ENCODE measurements around the gene PPP1R13B.
A peak's percentile ranks its signal among the peaks of the same experiment; 100 is the strongest.
"Not testable (repeated sequence)": the region's sequence is repeated elsewhere in the genome, so short reads cannot be mapped to it uniquely, and the experiment has no call there.

Gene PPP1R13B

DNA sequence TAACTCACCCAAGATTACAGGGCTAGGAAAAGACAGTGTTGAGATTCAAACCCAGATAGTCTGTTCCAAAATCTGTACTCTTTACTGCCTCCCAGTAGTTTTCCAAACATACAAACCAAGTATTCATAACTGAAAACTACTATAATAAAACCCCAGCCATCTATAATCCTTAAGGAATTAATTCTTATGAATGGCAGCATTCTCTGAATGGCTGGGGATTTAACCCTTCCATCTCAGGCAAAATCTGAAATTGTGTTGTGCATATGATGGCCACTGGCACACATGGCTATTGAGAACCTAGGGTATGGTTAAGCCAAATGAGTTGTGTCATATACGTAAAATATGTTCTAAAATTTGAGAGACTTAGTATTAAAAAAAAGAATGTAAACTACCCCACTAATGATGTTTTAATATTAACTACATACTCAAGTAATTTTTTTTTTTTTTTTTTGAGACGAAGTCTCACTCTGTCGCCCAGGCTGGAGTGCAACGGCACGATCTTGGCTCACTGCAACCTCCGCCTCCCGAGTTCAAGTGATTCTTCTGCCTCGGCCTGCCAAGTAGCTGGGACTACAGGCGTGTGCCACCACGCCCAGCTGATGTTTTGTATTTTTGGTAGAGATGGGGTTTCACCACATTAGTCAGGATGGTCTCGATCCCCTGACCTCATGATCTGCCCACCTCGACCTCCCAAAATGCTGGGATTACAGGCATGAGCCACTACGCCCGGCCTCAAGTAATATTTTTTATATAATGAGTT, 16.7 kb downstream of the PPP1R13B start:
- no peak for DNase-seq

- DNase-seq: no peak
Measured at GRCh38 chr14:103828315-103828967, 18.9 kb downstream of the PPP1R13B start.

GRCh38 chr14:103825101-103825500, 22.3 kb downstream of the PPP1R13B start:
- DNase-seq: no peak

DNA sequence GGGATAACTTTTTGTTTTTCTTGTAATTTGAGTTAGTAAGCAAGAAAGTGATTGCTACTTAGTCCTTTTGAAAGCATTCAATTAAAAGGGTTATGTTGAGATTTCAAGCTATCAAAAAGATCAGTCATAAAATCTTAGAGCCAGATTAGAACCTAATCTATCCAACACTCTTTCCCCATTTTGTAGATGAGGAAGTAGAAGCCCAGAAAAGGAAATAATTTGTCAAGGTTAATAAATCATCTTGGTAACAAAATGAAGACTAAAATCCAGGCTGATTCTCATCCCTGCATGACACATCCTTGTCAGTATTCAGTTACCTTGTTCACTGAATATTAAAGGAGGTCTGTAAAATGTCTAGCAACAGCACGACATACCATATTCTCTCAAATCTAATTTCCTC, 26.5 kb downstream of the PPP1R13B start:
- DNase-seq: no peak

DNA sequence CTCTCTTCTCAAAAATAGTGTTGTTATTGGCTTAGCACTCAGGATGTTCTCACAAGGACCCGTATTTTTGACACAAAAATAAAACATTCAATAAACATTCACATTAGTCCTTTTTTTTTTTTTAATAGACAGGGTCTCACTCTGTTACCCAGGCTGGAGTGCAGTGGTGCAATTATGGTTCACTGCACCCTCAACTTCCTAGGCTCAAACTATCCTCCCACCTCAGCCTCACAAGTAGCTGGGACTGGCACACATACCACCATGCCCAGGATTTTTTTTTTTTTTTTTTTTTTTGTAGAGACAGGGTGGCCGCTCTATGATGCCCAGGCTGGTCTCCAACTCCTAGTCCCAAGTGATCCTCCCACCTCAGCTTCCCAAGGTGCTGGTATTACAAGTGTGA, 27.0 kb downstream of the PPP1R13B start:
- DNase-seq: no peak

DNA sequence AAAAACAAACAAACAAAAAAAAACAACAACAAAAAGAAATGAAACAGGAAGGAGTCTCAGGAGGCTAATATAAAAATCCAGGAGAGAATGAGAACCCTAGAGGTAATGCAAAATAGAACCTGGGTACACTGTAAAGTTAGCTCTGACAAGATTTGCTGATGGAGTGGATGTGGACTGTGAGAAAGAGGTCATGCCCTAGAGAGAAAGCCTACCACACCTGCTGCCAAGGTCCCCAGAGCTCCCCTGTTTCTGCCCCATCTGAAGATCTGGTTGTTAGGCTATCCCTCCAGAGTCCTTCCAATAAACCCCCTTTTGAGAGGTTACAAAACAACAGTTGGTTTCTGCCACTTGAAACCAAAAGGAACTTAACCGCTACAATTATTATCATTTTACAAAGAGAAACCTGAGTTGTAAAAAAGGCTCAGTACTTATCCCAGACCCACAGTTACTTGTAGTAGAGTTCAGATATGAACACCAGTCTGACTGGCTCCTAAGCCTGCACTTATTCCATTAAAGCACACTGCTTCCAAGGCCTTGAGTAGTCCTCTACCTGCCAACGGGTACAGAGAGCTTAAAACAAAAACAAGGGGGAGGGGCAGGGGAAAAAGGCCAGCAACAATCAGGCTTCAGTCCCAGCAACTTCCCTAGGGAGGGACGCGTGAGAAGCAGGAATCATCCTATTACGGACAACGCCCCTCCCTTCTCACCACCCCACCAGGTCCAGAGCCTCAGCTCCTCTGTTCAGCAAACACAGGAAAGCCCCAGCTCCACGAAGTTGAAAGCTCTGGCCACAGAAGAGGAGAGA, 27.7 kb downstream of the PPP1R13B start:
- DNase-seq: no peak

DNA sequence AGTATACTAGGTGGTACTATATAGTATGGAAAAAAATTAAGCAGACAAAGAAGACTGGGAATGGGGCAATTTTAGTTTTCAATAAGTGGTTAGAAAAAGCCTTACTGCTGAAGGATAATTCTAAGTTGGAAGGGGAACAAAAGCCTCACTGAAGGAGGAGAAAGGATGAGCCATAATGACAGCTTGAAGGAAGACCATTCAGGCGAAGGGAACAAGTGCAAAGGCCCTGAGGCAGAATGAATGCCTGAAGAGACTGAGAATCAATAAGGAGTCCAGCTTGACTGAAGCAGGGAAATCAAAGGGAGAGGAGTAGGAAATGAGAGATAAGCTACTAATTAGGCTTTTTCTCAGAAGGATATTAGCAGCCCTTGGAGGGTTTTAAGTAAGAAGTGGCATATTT, 28.5 kb downstream of the PPP1R13B start:
- no peak for DNase-seq

- DNase-seq: no peak
Measured at GRCh38 chr14:103818422-103818821, 29.0 kb downstream of the PPP1R13B start.

GRCh38 chr14:103817595-103817994, 29.8 kb downstream of the PPP1R13B start:
- DNase-seq: no peak

GRCh38 chr14:103816991-103817390, 30.4 kb downstream of the PPP1R13B start:
- no peak for DNase-seq

GRCh38 chr14:103815253-103815652, 32.1 kb downstream of the PPP1R13B start:
- no peak for DNase-seq

- DNase-seq: no peak
Measured at GRCh38 chr14:103811189-103811588, 36.2 kb downstream of the PPP1R13B start.

- peak; percentile 75 for DNase-seq
Measured at GRCh38 chr14:103808403-103809001, 38.9 kb downstream of the PPP1R13B start.

DNA sequence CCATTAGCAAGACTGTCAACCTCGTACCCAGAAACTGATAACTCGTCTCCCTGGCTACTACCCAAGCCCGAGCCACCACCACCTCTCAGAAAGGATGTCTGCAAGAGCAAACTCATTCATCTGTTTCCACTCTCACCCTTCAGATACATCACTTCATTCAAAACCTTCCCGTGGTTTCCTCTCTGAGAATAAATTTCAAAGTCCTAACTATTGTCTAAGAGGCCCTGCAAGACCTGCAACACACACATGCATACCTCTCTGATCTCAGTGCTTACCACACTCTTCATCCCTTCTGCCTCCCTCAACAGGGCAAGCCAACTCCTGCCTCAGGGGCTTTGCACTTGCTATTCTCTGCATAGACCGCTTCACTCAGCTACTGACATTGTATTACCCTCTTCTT, 40.6 kb downstream of the PPP1R13B start:
- DNase-seq: no peak

DNA sequence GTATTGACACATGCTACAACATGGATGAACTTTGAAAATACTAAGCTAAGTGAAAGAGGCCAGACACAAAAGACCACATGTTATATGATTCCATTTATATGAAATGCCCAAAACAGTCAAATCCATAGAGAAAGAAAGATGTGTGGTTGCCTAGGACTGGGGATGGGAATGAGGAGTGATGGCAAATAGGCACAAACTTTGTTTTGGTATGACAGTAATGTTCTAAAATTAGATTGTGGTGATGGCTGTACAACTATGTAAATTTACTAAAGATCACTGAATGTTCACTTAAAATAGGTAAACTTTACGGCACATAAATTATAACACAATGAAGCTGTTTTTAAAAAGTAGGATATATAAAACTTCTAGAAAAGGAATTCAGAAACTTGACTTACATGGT, 41.7 kb downstream of the PPP1R13B start:
- DNase-seq: no peak

GRCh38 chr14:103803661-103804060, 43.7 kb downstream of the PPP1R13B start:
- DNase-seq: no peak

DNA sequence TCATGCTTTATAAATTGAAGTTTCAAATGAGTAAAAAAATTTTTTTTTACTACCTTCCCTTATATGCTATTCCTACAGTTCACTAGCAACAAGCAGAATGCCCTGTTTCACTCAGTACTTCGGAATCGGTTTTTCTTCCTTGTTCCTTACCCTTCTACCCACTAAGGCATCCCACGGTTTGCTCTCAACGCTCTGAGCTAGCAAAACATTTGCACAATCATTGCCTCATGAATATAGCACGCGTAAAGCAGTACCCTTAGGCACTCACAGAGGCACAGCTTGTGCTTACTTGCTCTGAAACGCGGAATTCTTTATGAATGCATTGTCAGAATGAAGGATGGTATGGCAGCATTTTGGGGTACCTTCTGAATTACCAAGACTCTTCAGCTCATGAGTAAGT, 45.0 kb downstream of the PPP1R13B start:
- DNase-seq: no peak

GRCh38 chr14:103801459-103801858, 45.9 kb downstream of the PPP1R13B start:
- DNase-seq: no peak

DNA sequence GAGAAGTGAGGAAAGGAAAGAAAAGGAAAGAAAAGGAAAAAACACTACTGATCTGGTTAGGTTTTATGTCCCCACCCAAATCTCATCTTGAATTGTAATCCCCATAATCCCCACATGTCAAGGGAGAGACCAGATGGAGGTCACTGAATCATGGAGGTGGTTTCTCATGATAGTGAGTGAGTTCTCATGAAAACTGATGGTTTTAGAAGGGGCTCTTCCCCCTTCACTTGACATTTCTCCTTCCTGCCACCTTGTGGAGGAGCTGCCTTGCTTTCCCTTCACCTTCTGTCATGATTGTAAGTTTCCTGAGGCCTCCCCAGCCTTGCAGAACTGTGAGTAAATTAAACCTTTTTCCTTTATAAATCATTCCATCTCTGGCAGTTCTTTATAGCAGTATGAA, 54.2 kb downstream of the PPP1R13B start:
- DNase-seq: not testable (repeated sequence)

DNA sequence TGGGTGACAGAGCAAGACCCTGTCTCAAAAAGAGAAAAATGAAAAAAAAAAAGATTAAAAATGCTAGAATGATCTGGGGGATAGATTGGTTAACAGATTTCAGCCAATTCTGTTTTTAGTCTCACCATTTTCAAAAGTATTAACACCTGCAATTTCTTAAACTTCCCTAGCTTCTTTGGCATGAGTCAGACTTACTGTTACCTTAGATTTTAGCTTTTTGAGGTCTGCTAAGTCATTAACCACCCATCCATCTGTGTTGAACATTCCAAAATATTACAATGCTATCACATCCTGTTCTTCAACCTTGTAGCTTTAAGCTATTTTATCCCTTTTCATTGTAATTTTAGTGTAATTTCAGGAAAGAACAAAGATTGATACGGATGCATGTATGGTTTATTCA, 59.3 kb downstream of the PPP1R13B start:
- DNase-seq: no peak

DNA sequence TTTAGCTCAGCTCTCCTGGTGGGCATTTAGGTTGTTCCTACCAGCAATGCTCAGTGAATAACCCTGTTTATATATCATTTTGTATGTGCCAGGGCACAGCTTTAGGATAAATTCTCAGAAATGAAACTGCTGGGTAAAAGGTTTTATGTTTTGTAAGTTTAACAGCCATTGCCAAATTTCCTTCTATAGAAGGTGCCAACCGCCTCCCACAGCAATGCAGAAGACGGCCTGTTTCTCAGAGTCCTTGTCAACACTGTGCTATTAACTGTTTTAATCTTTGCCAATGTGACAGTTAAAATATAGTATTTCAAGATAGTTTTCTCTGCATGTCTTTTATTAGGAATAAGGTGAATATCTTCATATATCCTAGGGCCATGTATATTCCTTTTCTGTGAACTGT, 65.0 kb downstream of the PPP1R13B start:
- no peak for DNase-seq

DNA sequence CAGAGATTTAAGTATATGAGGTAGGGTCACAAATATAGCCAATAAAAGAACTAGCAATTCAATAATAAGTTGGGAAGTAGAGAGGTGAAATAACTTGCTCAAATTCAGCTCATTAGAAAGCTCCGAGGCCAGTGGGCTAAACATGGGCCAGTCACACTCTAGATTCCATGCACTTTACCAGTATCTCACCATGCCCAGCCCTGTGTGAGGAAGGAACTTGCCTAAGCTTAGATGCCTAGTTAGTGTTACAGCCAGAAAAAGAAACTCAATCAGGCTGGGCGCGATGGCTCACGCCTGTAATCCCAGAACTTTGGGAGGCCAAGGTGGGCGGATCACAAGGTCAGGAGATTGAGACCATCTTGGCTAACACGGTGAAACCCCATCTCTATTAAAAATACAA, 71.1 kb downstream of the PPP1R13B start:
- DNase-seq: not testable (repeated sequence)

GRCh38 chr14:103775506-103775905, 71.9 kb downstream of the PPP1R13B start:
- DNase-seq: no peak
